HEK293 (cell line): ENCODE data around the gene FRMD4A.

Source experiments
- CTCF ChIA-PET: fragments of 350-600 bp; formaldehyde crosslinking; extraction: SDS; loops from one replicate; lab custom pipeline; 2021; ENCODE audit warnings: antibody characterized with exemption; lab: Yijun Ruan, JAX
- POLR2A ChIA-PET: fragments of 300-600 bp; formaldehyde crosslinking; extraction: SDS; loops from one replicate; lab custom pipeline; 2020; ENCODE audit warnings: antibody characterized with exemption, inconsistent platforms; lab: Yijun Ruan, JAX
- H3K27ac ChIP-seq: fragments of 200-500 bp; sonication (Bioruptor generic); 2 replicates; pipeline ENCODE4 v1.5.1; 2014; ENCODE audit warnings: low read depth, low read length, control low read depth, inconsistent platforms; ENCODE audit errors: extremely low read depth
- H3K36me3 ChIP-seq, 2 experiments: fragments of 200-500 bp in 1 of 2; sonication (Bioruptor generic) in 1 of 2; 1 replicate in 1 of 2; 2 replicates in 1 of 2; pipeline ENCODE4 v1.5.1; 2014 to 2017; ENCODE audit warnings: inconsistent platforms in 2 of 2, low read length in 2 of 2; ENCODE audit not compliant: control insufficient read depth in 2 of 2, insufficient read depth in 1 of 2
- H3K4me1 ChIP-seq: fragments of 200-500 bp; sonication (Bioruptor generic); 2 replicates; pipeline ENCODE4 v1.5.1; 2014; ENCODE audit warnings: mild to moderate bottlenecking, low read length, inconsistent platforms; ENCODE audit not compliant: control insufficient read depth, insufficient read depth
- H3K4me3 ChIP-seq: 2 replicates; pipeline ENCODE4 v1.5.1; 2011; ENCODE audit warnings: low read depth, mild to moderate bottlenecking, control low read depth, low read length, moderate library complexity
- H3K9me3 ChIP-seq: fragments of 200-500 bp; sonication (Bioruptor generic); 2 replicates; pipeline ENCODE4 v1.5.1; 2014; ENCODE audit warnings: low read depth, low read length, inconsistent platforms; ENCODE audit not compliant: control insufficient read depth, insufficient read depth
- FEZF1 ChIP-seq: fragments of 450-650 bp; formaldehyde crosslinking; IDR thresholded peaks from 2 replicates; pipeline ENCODE4 v1.5.1; 2016; ENCODE audit warnings: missing biosample characterization, missing genetic modification characterization
- GFI1B ChIP-seq: fragments of 450-650 bp; formaldehyde crosslinking; IDR thresholded peaks from 2 replicates; pipeline ENCODE4 v1.5.1; 2016; ENCODE audit warnings: missing biosample characterization, missing genetic modification characterization
- KLF7 ChIP-seq: fragments of 450-650 bp; formaldehyde crosslinking; IDR thresholded peaks from 2 replicates; pipeline ENCODE4 v1.5.1; 2016; ENCODE audit warnings: missing biosample characterization, missing genetic modification characterization, borderline replicate concordance
- KLF8 ChIP-seq: fragments of 450-650 bp; formaldehyde crosslinking; IDR thresholded peaks from 2 replicates; pipeline ENCODE4 v1.5.1; 2016; ENCODE audit warnings: missing biosample characterization, missing genetic modification characterization
- MEIS1 ChIP-seq: sonication (generic); formaldehyde crosslinking; IDR thresholded peaks from 2 replicates; pipeline ENCODE4 v1.8.1; 2022; ENCODE audit warnings: missing genetic modification reagents, mild to moderate bottlenecking, borderline replicate concordance
- WT1 ChIP-seq: fragments of 450-650 bp; formaldehyde crosslinking; IDR thresholded peaks from 2 replicates; pipeline ENCODE4 v1.5.1; 2016; ENCODE audit warnings: missing biosample characterization, missing genetic modification characterization
- ZFP3 ChIP-seq: fragments of 450-650 bp; formaldehyde crosslinking; IDR thresholded peaks from 2 replicates; pipeline ENCODE4 v1.5.1; 2016; ENCODE audit warnings: low read depth, missing biosample characterization, missing genetic modification characterization
- ZFP69B ChIP-seq: fragments of 450-650 bp; formaldehyde crosslinking; IDR thresholded peaks from 2 replicates; pipeline ENCODE4 v1.5.1; 2016; ENCODE audit warnings: missing biosample characterization, missing genetic modification characterization
- ZNF138 ChIP-seq: fragments of 450-650 bp; formaldehyde crosslinking; IDR thresholded peaks from 2 replicates; pipeline ENCODE4 v1.5.1; 2016; ENCODE audit warnings: missing biosample characterization, missing genetic modification characterization, borderline replicate concordance
- ZNF155 ChIP-seq: fragments of 450-650 bp; formaldehyde crosslinking; IDR thresholded peaks from 2 replicates; pipeline ENCODE4 v1.5.1; 2016; ENCODE audit warnings: missing biosample characterization, missing genetic modification characterization
- ZNF184 ChIP-seq: fragments of 450-650 bp; IDR thresholded peaks from 2 replicates; pipeline ENCODE4 v1.5.1; 2018; ENCODE audit warnings: missing biosample characterization, mild to moderate bottlenecking, missing genetic modification characterization
- ZNF211 ChIP-seq: fragments of 450-650 bp; formaldehyde crosslinking; IDR thresholded peaks from 2 replicates; pipeline ENCODE4 v1.5.1; 2016; ENCODE audit warnings: low read depth, missing biosample characterization, missing genetic modification characterization
- ZNF341 ChIP-seq: fragments of 450-650 bp; formaldehyde crosslinking; IDR thresholded peaks from 2 replicates; pipeline ENCODE4; 2016; ENCODE audit warnings: low read depth, missing biosample characterization, missing genetic modification characterization
- ZNF510 ChIP-seq: fragments of 450-650 bp; formaldehyde crosslinking; IDR thresholded peaks from 2 replicates; pipeline ENCODE4 v1.5.1; 2018; ENCODE audit warnings: mild to moderate bottlenecking, missing genetic modification characterization, missing biosample characterization; ENCODE audit not compliant: insufficient replicate concordance
- ZNF596 ChIP-seq: fragments of 450-650 bp; IDR thresholded peaks from 2 replicates; pipeline ENCODE4 v1.5.0; 2018; ENCODE audit warnings: missing biosample characterization, mild to moderate bottlenecking, missing genetic modification characterization, moderate library complexity
- ZNF660 ChIP-seq: fragments of 450-650 bp; IDR thresholded peaks from 2 replicates; pipeline ENCODE4 v1.5.1; 2018; ENCODE audit warnings: missing biosample characterization, mild to moderate bottlenecking, missing genetic modification characterization
- ZSCAN30 ChIP-seq: fragments of 450-650 bp; IDR thresholded peaks from 2 replicates; pipeline ENCODE4 v1.5.1; 2018; ENCODE audit warnings: missing biosample characterization, mild to moderate bottlenecking, missing genetic modification characterization, moderate library complexity
- TF ChIP-seq, protein P1 (sequence below): sonication (generic); formaldehyde crosslinking; IDR thresholded peaks from 2 replicates; pipeline ENCODE4 v1.8.1; 2022; ENCODE audit warnings: mild to moderate bottlenecking, moderate library complexity, missing genetic modification reagents
- TF ChIP-seq, protein P2 (sequence below): fragments of 450-650 bp; formaldehyde crosslinking; IDR thresholded peaks from 2 replicates; pipeline ENCODE4 v1.5.1; 2016; ENCODE audit warnings: missing biosample characterization, missing genetic modification characterization
- TF ChIP-seq, protein P3 (sequence below): fragments of 450-650 bp; formaldehyde crosslinking; optimal IDR thresholded peaks from 2 replicates; pipeline ENCODE3; 2016; ENCODE audit warnings: missing biosample characterization, mild to moderate bottlenecking, missing genetic modification characterization
- TF ChIP-seq, protein P4 (sequence below): fragments of 450-650 bp; formaldehyde crosslinking; IDR thresholded peaks from 2 replicates; pipeline ENCODE4 v1.5.1; 2016; ENCODE audit warnings: missing biosample characterization, missing genetic modification characterization
- TF ChIP-seq, protein P5 (sequence below): fragments of 450-650 bp; formaldehyde crosslinking; IDR thresholded peaks from 2 replicates; pipeline ENCODE4 v1.5.1; 2016; ENCODE audit warnings: missing biosample characterization, missing genetic modification characterization, borderline replicate concordance
- TF ChIP-seq, protein P6 (sequence below): fragments of 450-650 bp; formaldehyde crosslinking; IDR thresholded peaks from 2 replicates; pipeline ENCODE4 v1.5.1; 2016; ENCODE audit warnings: missing biosample characterization, missing genetic modification characterization
- TF ChIP-seq, protein P7 (sequence below): fragments of 450-650 bp; formaldehyde crosslinking; IDR thresholded peaks from 2 replicates; pipeline ENCODE4 v1.5.1; 2016; ENCODE audit warnings: missing biosample characterization, missing genetic modification characterization

FRMD4A gene

DNA sequence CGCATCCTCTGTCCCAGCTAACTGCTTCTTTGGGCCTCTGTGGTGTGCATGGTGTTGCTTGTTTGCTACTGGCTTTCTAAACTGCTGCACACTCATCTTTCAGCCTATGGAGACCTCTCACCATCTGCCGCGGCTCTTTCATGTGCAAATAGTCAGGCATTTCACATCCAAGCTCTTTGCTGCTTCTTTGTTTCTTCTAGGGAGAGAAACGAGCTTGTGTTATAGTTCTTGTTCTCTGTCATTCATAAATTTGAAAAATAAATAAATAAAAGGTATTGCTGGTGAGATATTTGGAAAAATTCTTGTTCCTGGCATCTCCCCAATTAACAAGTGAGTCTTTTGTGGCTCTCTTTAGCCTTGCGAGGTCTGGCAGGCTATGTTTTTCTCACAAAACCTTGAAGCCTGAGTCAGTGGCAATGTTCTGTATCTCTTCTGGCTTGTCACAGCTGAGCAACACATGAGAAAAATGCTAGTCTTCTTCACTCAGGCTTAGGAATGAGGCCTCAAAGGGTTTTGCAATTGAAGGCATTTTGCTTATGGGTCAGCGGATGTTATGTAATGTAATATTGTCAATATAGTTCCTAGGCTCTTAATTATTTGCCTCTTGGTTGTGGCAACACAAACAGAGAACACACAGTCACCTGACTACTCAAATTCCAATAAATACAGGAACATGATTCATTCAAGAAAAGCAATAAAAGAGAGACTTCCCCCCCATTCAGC lies 274.0 kb downstream of the FRMD4A start:
- CTCF ChIA-PET, result interaction anchor here (0.5 to 0.7 kb wide), 2 partner anchors 23 to 1043 kb away, joined by 3 to 10 read pairs; no protein-coding TSS in a partner anchor
- H3K36me3 ChIP-seq, result no peaks in the 10 kb centered on the region
- no peak overlapping the region for H3K4me3 ChIP-seq
- H3K4me1 ChIP-seq, result no peaks in the 10 kb centered on the region
- POLR2A ChIA-PET, result no interaction called here
- no peak overlapping the region for H3K27ac ChIP-seq
- no peaks in the 10 kb centered on the region; the same call in 1 of the 2 replicates for H3K9me3 ChIP-seq
- TF ChIP-seq ZNF138 (tag by site-specific recombination), result no peak
- TF ChIP-seq, protein P1, sequence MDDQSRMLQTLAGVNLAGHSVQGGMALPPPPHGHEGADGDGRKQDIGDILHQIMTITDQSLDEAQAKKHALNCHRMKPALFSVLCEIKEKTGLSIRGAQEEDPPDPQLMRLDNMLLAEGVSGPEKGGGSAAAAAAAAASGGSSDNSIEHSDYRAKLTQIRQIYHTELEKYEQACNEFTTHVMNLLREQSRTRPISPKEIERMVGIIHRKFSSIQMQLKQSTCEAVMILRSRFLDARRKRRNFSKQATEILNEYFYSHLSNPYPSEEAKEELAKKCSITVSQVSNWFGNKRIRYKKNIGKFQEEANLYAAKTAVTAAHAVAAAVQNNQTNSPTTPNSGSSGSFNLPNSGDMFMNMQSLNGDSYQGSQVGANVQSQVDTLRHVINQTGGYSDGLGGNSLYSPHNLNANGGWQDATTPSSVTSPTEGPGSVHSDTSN, result no peak
- TF ChIP-seq KLF7 (tag by site-specific recombination), result no peak
- no peak for TF ChIP-seq GFI1B (tag by site-specific recombination)
- TF ChIP-seq, protein P2, sequence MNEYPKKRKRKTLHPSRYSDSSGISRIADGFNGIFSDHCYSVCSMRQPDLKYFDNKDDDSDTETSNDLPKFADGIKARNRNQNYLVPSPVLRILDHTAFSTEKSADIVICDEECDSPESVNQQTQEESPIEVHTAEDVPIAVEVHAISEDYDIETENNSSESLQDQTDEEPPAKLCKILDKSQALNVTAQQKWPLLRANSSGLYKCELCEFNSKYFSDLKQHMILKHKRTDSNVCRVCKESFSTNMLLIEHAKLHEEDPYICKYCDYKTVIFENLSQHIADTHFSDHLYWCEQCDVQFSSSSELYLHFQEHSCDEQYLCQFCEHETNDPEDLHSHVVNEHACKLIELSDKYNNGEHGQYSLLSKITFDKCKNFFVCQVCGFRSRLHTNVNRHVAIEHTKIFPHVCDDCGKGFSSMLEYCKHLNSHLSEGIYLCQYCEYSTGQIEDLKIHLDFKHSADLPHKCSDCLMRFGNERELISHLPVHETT (tag by site-specific recombination), result no peak
- no peak for TF ChIP-seq MEIS1 (CRISPR knock-in tag)
- no peak for TF ChIP-seq ZNF510 (tag by site-specific recombination)
- no peak for TF ChIP-seq ZNF660
- TF ChIP-seq, protein P3, sequence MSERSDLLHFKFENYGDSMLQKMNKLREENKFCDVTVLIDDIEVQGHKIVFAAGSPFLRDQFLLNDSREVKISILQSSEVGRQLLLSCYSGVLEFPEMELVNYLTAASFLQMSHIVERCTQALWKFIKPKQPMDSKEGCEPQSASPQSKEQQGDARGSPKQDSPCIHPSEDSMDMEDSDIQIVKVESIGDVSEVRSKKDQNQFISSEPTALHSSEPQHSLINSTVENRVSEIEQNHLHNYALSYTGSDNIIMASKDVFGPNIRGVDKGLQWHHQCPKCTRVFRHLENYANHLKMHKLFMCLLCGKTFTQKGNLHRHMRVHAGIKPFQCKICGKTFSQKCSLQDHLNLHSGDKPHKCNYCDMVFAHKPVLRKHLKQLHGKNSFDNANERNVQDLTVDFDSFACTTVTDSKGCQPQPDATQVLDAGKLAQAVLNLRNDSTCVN (tag by site-specific recombination), result no peak
- no peak for TF ChIP-seq KLF8 (tag by site-specific recombination)

DNA sequence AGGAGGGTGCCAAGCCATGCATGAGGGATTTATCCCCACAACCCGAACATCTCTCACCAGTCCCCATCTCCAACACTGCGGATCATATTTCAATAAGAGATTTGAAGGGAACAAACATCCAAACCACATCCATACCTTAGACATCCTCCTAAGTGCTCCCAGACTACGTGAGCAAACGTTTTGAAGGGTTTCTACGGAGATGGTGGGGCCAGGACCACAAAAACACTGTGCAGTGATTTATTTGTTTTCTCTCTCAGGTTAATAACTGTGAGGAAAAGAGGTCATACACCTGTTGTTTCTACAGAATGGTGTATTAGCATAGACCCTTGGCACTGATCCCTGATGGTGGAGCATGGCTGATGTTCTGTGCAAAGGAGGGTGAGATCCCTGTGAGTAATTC lies 277.8 kb downstream of the FRMD4A start:
- H3K27ac ChIP-seq, result no peak overlapping the region
- ChIA-PET POLR2A (no interaction called here), CTCF (no interaction called here)
- H3K4me1 ChIP-seq, result no peaks in the 10 kb centered on the region
- no peaks in the 10 kb centered on the region; the same call in 1 of the 2 replicates for H3K9me3 ChIP-seq
- no peaks in the 10 kb centered on the region for H3K36me3 ChIP-seq
- no peak overlapping the region for H3K4me3 ChIP-seq
- TF ChIP-seq WT1 (tag by site-specific recombination), result no peak
- no peak for TF ChIP-seq ZNF184 (tag by site-specific recombination)
- TF ChIP-seq ZNF596 (tag by site-specific recombination), result no peak
- no peak for TF ChIP-seq ZSCAN30
- TF ChIP-seq ZFP3, result no peak
- TF ChIP-seq ZNF211 (tag by site-specific recombination), result no peak
- TF ChIP-seq FEZF1 (tag by site-specific recombination), result no peak
- no peak for TF ChIP-seq GFI1B (tag by site-specific recombination)
- no peak for TF ChIP-seq ZFP69B (tag by site-specific recombination)
- TF ChIP-seq, protein P4, sequence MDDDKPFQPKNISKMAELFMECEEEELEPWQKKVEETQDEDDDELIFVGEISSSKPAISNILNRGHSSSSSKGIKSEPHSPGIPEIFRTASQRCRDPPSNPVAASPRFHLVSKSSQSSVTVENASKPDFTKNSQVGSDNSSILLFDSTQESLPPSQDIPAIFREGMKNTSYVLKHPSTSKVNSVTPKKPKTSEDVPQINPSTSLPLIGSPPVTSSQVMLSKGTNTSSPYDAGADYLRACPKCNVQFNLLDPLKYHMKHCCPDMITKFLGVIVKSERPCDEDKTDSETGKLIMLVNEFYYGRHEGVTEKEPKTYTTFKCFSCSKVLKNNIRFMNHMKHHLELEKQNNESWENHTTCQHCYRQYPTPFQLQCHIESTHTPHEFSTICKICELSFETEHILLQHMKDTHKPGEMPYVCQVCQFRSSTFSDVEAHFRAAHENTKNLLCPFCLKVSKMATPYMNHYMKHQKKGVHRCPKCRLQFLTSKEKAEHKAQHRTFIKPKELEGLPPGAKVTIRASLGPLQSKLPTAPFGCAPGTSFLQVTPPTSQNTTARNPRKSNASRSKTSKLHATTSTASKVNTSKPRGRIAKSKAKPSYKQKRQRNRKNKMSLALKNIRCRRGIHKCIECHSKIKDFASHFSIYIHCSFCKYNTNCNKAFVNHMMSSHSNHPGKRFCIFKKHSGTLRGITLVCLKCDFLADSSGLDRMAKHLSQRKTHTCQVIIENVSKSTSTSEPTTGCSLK (tag by site-specific recombination), result no peak
- TF ChIP-seq, protein P5, sequence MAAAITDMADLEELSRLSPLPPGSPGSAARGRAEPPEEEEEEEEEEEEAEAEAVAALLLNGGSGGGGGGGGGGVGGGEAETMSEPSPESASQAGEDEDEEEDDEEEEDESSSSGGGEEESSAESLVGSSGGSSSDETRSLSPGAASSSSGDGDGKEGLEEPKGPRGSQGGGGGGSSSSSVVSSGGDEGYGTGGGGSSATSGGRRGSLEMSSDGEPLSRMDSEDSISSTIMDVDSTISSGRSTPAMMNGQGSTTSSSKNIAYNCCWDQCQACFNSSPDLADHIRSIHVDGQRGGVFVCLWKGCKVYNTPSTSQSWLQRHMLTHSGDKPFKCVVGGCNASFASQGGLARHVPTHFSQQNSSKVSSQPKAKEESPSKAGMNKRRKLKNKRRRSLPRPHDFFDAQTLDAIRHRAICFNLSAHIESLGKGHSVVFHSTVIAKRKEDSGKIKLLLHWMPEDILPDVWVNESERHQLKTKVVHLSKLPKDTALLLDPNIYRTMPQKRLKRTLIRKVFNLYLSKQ (tag by site-specific recombination), result no peak
- TF ChIP-seq, protein P6, sequence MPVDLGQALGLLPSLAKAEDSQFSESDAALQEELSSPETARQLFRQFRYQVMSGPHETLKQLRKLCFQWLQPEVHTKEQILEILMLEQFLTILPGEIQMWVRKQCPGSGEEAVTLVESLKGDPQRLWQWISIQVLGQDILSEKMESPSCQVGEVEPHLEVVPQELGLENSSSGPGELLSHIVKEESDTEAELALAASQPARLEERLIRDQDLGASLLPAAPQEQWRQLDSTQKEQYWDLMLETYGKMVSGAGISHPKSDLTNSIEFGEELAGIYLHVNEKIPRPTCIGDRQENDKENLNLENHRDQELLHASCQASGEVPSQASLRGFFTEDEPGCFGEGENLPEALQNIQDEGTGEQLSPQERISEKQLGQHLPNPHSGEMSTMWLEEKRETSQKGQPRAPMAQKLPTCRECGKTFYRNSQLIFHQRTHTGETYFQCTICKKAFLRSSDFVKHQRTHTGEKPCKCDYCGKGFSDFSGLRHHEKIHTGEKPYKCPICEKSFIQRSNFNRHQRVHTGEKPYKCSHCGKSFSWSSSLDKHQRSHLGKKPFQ (tag by site-specific recombination), result no peak
- TF ChIP-seq, protein P7, sequence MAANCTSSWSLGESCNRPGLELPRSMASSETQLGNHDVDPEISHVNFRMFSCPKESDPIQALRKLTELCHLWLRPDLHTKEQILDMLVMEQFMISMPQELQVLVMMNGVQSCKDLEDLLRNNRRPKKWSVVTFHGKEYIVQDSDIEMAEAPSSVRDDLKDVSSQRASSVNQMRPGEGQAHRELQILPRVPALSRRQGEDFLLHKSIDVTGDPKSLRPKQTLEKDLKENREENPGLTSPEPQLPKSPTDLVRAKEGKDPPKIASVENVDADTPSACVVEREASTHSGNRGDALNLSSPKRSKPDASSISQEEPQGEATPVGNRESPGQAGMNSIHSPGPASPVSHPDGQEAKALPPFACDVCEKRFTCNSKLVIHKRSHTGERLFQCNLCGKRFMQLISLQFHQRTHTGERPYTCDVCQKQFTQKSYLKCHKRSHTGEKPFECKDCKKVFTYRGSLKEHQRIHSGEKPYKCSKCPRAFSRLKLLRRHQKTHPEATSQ (tag by site-specific recombination), result no peak
- TF ChIP-seq ZNF155 (tag by site-specific recombination), result no peak
- TF ChIP-seq ZNF341 (tag by site-specific recombination), result no peak
